Erythroblast (primary cell): Measurements from ENCODE around the gene RAD51B.
"Not testable (repeated sequence)": the region's sequence is repeated elsewhere in the genome, so short reads cannot be mapped to it uniquely, and the experiment has no call there.

Source experiments
- DNase-seq, 2 experiments: peaks; one replicate each; lab custom pipeline; 2025; lab: John Stamatoyannopoulos, UW
- GATA1 ChIP-seq: IDR thresholded peaks from 2 replicates; pipeline ENCODE4 v1.6.1; 2011; ENCODE audit warnings: low read depth, mild to moderate bottlenecking, control low read depth, low read length, moderate library complexity
- POLR2A ChIP-seq: IDR thresholded peaks from 2 replicates; pipeline ENCODE4 v1.6.1; 2011; ENCODE audit warnings: mild to moderate bottlenecking, low read length

RAD51B gene

GRCh38 chr14:68756734-68757133, 937.2 kb downstream of the RAD51B start:
- no peak for DNase-seq
- TF ChIP-seq POLR2A (no peak), GATA1 (no peak)

GRCh38 chr14:68757618-68758081, 938.1 kb downstream of the RAD51B start:
- peak; percentile 42 to 57 for DNase-seq
- no peak for TF ChIP-seq GATA1
- TF ChIP-seq POLR2A: no peak

- peak; percentile 84 to 94 for DNase-seq
- TF ChIP-seq POLR2A (peak; percentile 16), GATA1 (peak; percentile 20)
Measured at GRCh38 chr14:68758301-68758700, 938.7 kb downstream of the RAD51B start.

GRCh38 chr14:68759017-68759560, 939.5 kb downstream of the RAD51B start:
- peak; percentile 31 to 50 for DNase-seq
- TF ChIP-seq GATA1: no peak
- no peak for TF ChIP-seq POLR2A

- DNase-seq: no peak
- TF ChIP-seq GATA1 (no peak), POLR2A (no peak)
Measured at GRCh38 chr14:68759937-68760336, 940.4 kb downstream of the RAD51B start.

GRCh38 chr14:68760761-68761160, 941.2 kb downstream of the RAD51B start:
- DNase-seq: no peak
- TF ChIP-seq POLR2A: no peak
- no peak for TF ChIP-seq GATA1

GRCh38 chr14:68761391-68761790, 941.8 kb downstream of the RAD51B start:
- TF ChIP-seq GATA1: no peak
- TF ChIP-seq POLR2A: no peak
- DNase-seq: no peak

- TF ChIP-seq GATA1: no peak
- no peak for TF ChIP-seq POLR2A
- peak; percentile 73 to 78 for DNase-seq
Measured at GRCh38 chr14:68762953-68763764, 943.6 kb downstream of the RAD51B start.

- not testable (repeated sequence) for DNase-seq
Measured at GRCh38 chr14:68763843-68764242, 944.3 kb downstream of the RAD51B start.

- no peak for TF ChIP-seq GATA1
- no peak for TF ChIP-seq POLR2A
- DNase-seq: no peak
Measured at GRCh38 chr14:68766299-68767247, 947.0 kb downstream of the RAD51B start.

GRCh38 chr14:68767248-68767645, 947.7 kb downstream of the RAD51B start:
- TF ChIP-seq GATA1 (no peak), POLR2A (no peak)
- DNase-seq: peak; percentile 13 to 19

GRCh38 chr14:68768316-68768715, 948.7 kb downstream of the RAD51B start:
- TF ChIP-seq POLR2A (no peak), GATA1 (no peak)
- no peak for DNase-seq

GRCh38 chr14:68770051-68770450, 950.5 kb downstream of the RAD51B start:
- TF ChIP-seq POLR2A (no peak), GATA1 (no peak)
- no peak for DNase-seq
